GM15510 (cell line): ENCODE measurements around the gene ZNF474.

Experiments used
- POLR2A ChIP-seq: IDR thresholded peaks from 3 replicates; pipeline ENCODE4 v1.6.1; 2011; ENCODE audit warnings: borderline replicate concordance; ENCODE audit not compliant: insufficient read length; ENCODE audit errors: extremely low read depth

Gene ZNF474

GRCh38 chr5:122179701-122180100 is 50.4 kb downstream of the ZNF474 start:
- TF ChIP-seq POLR2A = no peak

- TF ChIP-seq POLR2A = no peak
These were observed 50.9 kb downstream of the ZNF474 start for GRCh38 chr5:122180146-122180712.

- TF ChIP-seq POLR2A = no peak
These were observed 51.7 kb downstream of the ZNF474 start for GRCh38 chr5:122180863-122181548.

GRCh38 chr5:122181863-122182262 is 52.5 kb downstream of the ZNF474 start:
- TF ChIP-seq POLR2A = no peak

GRCh38 chr5:122182491-122182921 is 53.2 kb downstream of the ZNF474 start:
- TF ChIP-seq POLR2A = no peak

- no peak for TF ChIP-seq POLR2A
These were observed 53.9 kb downstream of the ZNF474 start for GRCh38 chr5:122183098-122183787.

- no peak for TF ChIP-seq POLR2A
These were observed 54.4 kb downstream of the ZNF474 start for GRCh38 chr5:122183788-122184170.

- no peak for TF ChIP-seq POLR2A
These were observed 55.4 kb downstream of the ZNF474 start for GRCh38 chr5:122184676-122185255.

GRCh38 chr5:122187426-122187825 is 58.1 kb downstream of the ZNF474 start:
- TF ChIP-seq POLR2A = no peak

GRCh38 chr5:122190156-122190555 is 60.8 kb downstream of the ZNF474 start:
- no peak for TF ChIP-seq POLR2A

- TF ChIP-seq POLR2A = no peak
These were observed 63.5 kb downstream of the ZNF474 start for GRCh38 chr5:122192497-122193496.

GRCh38 chr5:122195802-122196394 is 66.6 kb downstream of the ZNF474 start:
- TF ChIP-seq POLR2A = no peak

GRCh38 chr5:122199146-122199545 is 69.8 kb downstream of the ZNF474 start:
- TF ChIP-seq POLR2A = no peak

GRCh38 chr5:122200450-122200849 is 71.1 kb downstream of the ZNF474 start:
- no peak for TF ChIP-seq POLR2A
